HG03045 (cell line): ENCODE results near the gene DDX31.

Source experiments
- ATAC-seq: cut with Tn5 transposase; IDR thresholded peaks from one replicate; pipeline ENCODE4 v1.9.1; 2021; ENCODE audit warnings: mild to moderate bottlenecking, moderate library complexity; ENCODE audit not compliant: unreplicated experiment

DDX31 gene

DNA sequence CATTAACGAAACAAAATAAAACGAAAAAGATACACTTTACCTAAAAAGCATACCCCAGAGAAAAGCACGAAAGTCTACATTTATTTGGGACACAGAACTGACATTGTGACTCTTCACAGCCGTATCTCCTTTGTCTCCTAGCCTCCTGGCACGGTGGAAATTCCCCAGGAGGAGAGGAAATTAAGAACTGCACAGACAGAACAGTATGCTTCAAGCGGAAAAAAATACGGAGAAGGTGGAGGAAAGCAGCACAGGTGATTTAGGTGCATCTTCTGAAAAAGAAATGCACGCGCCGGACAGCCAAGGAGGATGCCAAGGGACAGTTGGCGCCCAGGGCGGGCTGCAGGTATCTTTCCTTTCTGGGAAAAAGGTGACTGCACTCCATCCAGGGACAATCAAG lies 32.0 kb downstream of the DDX31 start:
- no peak for ATAC-seq

GRCh38 chr9:132637351-132637750 lies 32.4 kb downstream of the DDX31 start:
- no peak for ATAC-seq

- ATAC-seq, result no peak
These were observed 35.5 kb downstream of the DDX31 start for GRCh38 chr9:132634327-132634726.

GRCh38 chr9:132632413-132633129 lies 37.2 kb downstream of the DDX31 start:
- no peak for ATAC-seq

- no peak for ATAC-seq
These were observed 38.1 kb downstream of the DDX31 start for GRCh38 chr9:132631685-132632084.

DNA sequence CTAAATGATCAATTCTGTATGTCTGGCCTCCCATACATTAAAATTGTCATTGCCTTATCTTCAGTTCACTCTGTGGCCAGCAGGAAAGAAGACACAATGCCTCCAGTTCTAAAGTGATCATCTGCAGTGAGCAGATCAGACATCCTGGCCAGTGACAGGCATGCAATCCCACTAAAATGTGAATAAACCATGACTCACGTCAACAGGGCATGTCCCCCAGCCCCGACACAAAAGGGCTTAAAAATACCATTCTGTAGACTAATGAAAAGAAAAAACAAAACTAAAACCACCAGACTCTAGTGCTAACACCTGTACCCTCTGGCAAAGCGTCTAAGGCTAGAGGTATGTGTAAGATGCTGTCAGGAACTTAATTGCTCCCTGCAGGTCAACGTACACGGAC lies 38.5 kb downstream of the DDX31 start:
- no peak for ATAC-seq

GRCh38 chr9:132630811-132631210 lies 39.0 kb downstream of the DDX31 start:
- no peak for ATAC-seq

- no peak for ATAC-seq
These were observed 39.7 kb downstream of the DDX31 start for GRCh38 chr9:132630116-132630515.

- ATAC-seq, result no peak
These were observed 41.0 kb downstream of the DDX31 start for GRCh38 chr9:132628746-132629145.

- ATAC-seq, result no peak
These were observed 42.2 kb downstream of the DDX31 start for GRCh38 chr9:132627594-132627993.

DNA sequence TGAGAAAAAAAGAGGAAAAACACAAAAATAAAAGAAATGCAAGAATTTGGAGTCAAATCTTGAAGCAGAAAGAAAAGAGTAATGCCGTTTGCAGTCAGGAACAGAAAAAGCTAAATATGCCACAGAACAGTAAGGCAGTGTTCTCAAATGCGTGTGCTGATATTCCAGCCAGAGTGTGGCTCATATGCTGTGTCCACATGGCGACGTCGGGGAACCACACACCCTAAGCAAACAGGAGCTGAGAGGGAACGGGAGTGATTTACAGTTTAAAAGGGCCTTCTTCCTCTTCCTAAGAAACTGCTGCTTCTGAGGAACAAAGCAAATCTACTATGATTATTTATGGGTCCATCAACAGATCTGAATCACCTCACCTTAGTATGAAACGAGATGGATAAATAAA lies 42.7 kb downstream of the DDX31 start:
- no peak for ATAC-seq

DNA sequence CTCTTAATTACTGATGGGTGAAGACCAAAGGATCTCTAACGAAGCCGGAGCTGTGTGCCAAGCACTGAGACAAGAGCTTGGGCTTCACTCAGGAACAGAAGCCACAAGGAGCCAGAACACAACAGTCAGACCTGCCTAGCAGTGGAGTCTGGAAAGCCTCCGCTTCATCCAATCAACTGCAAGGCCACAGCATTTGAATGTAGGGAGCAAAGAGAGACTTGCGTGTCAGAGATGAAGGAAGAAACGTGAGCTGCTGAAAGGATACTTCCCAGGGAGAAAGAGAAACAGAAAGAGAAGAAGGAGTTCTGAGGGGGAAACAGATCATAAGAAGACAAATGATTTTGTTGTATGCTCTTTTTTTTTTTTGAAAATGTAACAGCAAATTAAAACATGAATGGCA lies 43.5 kb downstream of the DDX31 start:
- no peak for ATAC-seq

- ATAC-seq, result no peak
These were observed 47.6 kb downstream of the DDX31 start for GRCh38 chr9:132622159-132622558.

DNA sequence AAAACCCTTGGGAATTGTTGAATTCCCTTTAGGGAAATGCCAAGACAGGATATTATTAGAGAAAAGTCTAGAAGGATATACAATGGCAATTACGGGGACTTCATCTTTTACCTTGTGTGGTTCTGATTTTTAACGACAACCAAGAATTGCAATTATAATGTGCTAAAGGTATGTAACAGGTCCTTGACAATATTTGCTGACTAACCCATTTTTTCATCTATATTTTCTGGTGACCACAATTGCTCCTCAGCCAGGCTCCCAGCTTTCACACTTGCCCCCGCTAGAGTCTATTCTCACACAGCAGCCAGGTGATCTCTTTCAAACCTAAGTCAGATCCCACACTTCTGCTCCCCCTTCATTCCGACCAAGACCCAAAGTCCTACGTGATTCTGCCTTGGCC lies 53.1 kb downstream of the DDX31 start:
- ATAC-seq, result no peak

- no peak for ATAC-seq
These were observed 54.0 kb downstream of the DDX31 start for GRCh38 chr9:132615774-132616173.

GRCh38 chr9:132614324-132614723 lies 55.5 kb downstream of the DDX31 start:
- ATAC-seq, result no peak

DNA sequence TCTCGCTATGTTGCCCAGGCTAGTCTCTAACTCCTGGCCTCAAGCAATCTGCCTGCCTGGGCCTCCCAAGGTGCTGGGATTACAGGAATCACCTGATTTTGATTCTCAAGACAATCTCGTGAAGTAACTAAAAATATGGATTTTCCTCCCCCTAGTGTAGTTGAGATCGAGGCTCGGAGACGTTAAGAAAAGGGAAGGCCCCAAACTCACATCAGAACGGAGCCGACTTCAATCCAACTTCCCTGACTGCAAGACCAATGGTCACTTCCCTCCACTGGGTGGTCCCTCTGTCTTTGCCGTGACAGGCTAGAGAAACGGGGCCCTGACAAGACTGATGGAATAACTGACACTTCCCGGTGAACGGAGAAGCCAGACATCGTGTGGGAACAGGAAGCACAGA lies 59.1 kb downstream of the DDX31 start:
- no peak for ATAC-seq

GRCh38 chr9:132609829-132610228 lies 60.0 kb downstream of the DDX31 start:
- ATAC-seq, result no peak

DNA sequence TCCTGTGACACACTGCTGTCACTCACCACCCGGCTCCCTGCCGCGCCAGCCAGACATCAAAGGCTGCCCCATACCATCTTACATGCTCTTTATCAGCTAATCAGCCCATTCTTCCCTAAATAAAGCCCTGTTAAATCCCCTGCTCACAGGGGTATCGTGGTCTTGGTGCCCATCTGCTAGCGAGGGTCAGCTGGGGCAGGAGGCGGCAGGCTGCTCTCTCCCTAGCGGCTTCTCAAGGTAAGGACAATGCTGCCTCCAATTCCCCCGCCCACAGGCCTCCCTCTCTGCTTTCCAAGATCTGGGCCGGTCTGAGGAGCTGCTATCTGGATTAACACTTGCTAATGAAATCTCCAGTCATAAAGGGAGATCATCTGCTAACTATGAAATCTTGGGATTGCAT lies 60.6 kb downstream of the DDX31 start:
- no peak for ATAC-seq

- no peak for ATAC-seq
These were observed 63.7 kb downstream of the DDX31 start for GRCh38 chr9:132606066-132606465.

DNA sequence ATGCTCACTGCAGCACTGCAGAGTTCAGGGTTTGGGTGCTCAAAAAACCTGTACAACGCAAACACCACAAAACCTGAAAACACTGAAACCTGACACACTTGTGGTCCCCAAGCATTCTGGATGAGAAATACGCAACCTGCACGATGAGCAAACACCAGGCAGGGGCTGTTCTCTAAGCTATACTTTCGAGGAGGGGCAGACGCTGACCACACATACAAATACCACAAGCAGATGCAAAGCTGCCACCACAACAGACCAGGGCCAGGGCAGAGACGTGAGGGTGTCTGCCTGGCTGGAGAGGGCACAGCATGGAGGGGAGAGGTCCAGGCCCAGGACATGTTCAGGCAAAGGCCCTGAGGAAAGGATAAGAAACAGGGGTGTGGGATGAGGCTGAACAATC lies 64.4 kb downstream of the DDX31 start:
- no peak for ATAC-seq

DNA sequence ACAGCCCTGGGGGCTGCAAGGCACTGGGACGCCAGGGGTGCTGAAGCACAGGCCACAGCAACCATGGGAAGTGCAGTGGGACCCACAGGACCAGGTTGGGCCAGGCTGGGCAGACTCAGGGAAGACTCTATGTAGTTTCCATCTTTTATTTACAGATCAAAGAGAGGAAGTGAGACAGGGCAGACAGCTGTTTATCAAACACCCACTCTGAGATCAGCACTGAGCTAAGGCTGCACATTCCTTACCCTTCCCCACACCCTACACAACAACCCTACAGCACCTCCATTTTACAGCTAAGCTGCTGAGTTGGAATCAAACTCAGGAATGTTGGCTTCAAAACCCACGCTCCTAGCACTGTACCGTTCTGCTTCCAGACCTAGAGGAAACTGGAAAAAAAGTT lies 67.6 kb downstream of the DDX31 start:
- ATAC-seq, result no peak

DNA sequence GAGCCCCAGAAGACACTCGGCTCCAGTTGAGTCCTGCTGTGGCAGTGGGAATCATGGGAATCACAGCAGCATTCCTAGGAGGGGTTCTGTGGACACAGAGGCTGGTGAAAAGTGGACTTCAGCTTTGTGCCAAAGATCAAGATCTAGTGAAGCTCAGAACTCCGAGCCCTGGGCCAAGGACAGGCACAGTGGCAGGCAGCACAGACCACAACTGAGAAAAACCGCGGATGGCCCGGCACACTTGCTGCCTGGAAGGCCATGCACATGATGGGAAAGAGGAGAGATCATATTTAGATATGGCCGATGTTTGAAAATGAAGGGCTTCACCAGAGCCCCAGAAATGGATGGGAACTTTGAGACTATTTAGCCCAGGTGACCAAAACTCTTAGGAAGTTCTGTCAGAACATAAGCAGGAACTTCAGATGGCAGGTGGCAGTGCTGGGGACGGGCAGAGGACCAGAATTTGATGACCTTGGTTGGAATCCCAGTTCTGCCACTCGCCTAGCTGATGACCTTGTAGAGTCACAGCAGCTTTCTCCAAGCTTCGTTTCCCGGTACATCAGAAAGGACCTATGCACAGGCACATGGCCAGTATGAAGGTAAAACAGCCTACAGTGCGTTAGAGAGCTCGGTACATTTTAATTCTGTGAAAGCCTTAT lies 69.3 kb downstream of the DDX31 start:
- no peak for ATAC-seq
